Measurements from ENCODE around the gene TERT.
A peak's percentile ranks its signal among the peaks of the same experiment; 100 is the strongest.

The TERT gene

DNA sequence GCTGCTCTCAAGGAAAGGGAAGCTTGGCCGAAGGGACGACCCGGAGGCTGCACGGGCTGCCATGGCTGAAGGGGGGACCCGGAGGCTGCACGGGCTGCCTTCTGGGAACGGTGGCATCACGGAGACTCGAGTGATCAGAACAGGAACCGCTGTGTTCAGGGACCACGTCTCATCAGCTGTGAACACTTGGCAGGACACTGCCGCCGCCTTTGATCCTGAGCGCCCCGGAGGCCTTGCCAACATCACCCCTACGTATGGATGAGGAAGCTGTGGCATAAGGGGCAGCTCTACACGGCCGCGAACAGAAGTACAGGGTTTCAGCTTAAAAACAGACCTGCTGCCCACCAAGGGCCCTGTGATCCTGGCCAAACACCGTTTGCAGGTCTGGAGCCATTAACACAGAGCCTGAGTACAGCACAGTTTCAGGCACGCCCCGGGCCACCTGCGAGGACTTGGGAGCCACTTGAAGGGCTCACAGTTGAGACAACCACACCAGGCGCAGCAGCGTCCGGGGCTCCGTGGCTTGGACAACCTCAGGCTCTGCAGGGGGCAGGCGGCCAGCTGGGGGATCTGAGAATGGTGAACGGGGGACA is 23.9 kb upstream of the TERT start:
- peak; percentile 62 for DNase-seq (ENCODE audit: low spot score)

DNA sequence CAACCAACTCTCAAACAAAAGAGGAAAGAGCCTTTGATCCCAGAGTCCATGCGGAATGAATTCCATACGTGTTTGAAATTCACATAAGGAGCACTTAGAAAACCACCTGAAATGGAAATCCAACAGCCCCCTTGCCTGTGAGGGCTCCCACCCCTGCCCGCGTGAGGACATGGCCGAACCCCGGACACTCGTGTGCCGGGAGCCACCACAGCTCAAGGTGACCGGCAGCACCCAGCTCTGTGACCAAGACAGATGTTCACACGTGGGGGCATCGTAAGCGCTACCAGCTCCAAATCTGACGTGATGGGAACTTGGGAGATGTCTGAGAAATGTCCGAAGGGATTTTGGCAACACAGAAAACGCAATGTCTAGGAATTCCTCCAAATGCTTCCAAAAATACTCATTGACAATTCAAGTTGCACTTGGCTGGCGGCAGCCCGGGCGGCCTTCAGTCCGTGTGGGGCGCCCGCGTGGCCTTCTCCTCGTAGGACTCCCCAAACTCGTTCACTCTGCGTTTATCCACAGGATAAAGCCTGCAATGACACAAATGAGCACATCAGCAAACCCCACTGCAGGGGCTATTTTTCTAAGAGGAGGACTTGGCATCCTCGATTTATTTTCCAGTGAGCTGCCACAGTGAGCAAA is 23.2 kb upstream of the TERT start:
- peak; percentile 30 for DNase-seq (ENCODE audit: low spot score)

DNA sequence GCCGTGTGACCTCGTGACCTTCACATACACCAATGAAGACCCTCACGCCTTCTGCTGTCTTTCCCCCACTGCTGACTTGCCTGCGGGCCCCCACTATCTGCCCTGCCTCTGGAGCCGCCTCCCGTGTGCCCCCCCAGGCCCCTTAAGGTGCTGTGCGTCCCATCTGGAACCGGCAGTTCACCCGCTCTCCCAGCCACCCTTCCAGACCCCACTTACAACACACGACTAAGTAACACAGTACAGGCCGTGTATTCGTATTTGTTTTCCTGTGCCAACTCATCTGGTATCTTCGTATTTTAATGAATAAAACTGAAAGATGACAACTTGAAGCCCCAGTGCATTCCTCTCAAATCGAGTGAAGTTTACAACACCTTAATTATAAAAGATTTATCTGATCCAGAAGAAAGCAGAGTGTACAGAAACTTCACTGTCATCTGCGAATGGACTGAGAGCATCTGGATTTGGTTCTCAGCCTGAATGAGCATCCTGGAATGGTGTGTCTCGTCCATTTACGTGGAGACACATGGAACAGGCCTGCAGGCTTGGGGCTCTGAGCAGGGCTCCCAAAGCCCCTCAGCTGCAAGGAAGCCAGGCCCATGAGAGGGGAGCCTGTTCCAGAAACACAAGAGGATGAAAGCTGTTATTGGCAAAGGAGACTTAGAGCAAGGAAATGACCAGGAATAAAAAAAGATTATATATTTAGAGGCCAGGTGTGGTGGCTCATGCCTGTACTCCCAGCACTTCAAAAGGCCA is 21.9 kb upstream of the TERT start:
- peak; percentile 58 for DNase-seq (ENCODE audit: low spot score)

DNA sequence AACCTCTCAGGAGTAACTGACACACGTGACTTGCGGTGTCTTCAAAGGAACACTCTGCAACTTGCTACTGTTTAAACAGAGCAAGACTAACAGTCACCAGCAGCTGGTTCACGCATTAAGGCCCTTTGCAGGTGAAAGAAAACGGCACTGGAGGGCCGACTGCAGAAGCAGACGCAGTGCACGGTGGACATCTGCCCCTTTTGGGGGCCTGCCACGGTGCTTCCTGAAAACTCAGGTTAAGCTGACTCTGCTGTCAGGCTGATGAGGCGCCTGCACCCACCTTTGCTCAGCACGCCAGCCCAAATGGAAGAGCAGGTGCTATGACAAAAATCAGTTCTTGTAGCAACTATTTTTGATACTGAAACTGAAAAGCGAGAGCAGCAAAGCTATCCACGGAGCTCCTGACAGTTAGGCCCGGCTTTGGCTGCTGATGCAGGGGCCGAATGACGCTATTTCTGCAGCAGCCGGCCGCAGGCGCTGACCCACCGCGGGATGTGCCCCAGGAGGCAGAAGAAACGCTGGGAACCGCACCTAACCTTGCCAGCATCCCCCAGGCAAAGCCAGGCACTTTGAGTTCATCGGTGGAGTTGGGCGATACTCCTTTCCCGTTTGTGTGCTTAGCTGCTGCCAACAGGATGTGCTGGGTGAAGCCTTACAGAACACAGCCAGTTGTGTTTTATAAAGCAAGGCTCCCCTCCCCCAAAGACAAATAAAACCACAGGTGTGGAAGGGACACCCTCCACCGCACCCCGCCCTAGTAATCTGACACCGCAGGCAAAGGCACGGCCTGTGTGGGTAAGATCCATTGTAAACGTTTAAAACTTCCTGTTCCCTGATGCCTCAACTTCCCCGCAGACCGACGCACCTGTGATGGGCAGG is 21.1 kb upstream of the TERT start:
- DNase-seq (ENCODE audit: low spot score): peak; percentile 65

DNA sequence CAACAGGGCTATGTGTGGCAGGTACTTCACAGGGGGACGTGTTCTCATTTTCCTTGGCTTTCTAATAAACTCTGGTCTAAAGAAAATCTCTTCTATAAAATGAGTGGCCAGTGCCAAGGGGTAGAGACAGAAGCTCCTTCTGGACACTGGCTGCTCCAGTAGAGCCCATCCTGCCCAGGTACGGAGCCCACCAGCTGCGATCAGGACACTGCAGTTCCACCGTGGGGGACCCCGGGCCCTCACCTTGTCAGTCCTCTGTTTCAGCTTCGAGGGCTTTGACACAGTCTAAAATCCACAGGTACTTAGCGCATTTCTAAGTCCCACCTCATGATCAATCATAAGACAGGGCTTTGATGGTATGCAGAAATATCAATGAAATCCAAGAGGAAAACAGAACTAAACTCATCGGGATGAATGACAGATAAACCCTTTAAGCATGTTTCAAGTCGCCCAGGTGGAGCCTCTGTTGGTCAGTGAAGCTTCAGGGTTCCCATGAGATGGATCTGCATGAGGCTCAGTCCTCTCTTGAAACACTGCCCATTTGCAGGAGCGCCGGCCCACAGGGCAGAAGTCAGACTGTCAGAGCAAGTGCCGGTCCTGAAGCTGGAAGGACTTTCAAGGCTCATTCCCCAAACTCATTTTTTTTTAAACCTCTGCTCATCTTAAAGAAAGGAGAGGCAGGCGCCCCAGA is 20.3 kb upstream of the TERT start:
- peak; percentile 14 for DNase-seq (ENCODE audit: low spot score)

DNA sequence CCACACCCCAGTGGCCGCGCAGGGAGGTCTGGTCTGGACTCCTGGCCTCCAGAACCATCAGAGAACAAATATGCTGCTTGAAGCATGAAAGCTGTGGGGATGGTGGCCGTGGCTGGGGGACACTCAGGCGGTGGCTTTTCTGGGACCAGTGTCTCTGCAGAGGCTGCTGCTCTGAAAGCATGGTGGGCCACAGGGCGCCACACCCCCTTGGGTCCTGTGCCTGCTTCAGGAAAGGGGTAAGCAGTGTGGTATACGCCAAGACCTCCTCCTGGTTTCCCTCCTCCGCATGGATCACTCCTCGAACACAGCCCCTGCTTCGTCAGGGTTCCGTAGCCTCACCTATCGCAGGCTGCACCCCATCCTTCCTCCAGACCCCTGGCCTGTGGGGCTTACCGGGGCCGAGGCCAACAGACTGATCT is 19.7 kb upstream of the TERT start:
- peak; percentile 17 for DNase-seq (ENCODE audit: low spot score)

DNA sequence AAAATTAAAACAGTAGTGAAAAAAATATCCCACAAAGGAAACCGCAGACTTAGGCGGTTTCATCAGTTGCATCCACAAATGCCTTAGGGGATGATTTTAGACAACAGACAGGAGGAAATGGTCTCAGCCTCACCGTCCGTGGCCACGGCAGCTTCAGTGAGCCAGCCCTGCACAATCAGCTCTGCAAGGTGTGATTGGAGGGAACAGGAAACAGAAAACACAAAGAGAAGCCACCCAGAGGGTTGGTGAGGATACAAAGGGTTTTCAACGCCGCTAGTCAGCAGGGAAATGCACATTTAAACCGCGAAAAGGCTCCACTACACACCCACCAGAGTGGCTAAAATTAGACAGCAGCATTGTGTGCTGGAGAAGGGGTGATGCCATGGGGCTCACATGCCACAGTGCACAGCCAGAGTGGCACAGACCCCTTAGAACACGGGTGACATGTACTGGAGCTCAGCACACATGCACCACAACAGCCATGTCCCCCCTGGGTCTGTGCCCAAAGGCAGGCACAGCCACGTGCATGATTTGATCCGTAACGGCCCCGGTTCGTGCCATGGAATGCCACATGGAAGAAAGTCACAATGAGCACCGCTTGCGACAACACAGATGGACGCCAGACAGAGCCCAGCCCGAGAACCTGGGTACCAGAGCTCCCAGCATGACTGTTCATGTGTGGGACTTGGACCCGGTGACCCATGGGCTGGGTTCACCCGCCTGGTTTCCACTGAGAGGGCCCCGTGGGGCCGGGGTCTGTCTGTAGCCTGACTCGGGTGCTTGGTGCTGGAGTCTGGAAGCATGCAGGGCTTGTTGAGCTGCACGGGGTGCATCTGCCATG is 18.3 kb upstream of the TERT start:
- DNase-seq (ENCODE audit: low spot score): peak; percentile 25

DNA sequence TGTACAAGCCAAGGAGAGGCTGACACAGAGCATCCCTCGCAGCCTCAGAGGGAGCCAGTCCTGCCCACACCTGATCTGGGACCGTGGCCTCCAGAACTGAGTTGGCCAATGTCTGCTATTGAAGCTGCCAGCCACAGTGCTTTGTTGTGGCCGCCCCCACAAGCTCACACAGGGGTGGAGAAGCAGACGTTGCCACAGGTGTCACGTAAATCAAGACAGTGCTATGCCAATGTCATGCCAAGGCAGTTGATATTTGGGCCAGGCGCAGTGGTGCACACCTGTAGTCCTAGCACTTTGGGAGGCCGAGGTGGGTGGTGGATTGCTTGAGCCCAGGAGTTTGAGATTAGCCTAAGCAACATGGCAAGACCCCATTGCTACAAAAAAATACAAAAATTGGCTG is 17.3 kb upstream of the TERT start:
- DNase-seq (ENCODE audit: low spot score): peak; percentile 6

DNA sequence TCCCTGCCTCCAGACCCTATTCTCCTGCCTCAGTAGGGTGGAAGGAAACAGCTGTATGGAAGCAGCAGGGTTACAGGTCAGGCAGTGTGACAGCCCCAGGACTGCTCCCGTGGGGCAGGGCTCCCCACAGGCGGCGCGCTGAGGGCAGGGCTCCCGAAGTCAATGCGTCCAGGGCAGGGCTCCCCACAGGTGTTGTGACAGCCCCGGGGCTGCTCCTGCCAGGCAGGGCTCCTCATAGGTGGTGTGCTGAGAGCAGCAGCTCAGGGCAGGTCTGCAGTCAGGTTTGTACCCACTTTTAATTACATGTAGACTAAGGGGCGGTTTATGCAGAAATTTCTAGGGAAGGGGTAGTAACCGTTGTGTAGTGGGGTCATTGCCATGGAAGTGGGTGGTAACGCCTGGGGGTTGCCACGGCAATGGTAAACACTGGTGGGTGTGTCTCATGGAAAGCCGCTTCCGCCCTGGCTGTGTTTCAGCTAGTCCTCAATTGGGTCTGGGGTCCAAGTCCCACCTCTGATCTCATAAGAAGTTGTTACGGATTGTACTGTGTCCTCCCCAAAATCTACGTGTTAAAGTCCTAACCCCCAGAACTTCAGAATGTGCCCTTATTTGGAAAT is 16.7 kb upstream of the TERT start:
- DNase-seq (ENCODE audit: low spot score): peak; percentile 57

DNA sequence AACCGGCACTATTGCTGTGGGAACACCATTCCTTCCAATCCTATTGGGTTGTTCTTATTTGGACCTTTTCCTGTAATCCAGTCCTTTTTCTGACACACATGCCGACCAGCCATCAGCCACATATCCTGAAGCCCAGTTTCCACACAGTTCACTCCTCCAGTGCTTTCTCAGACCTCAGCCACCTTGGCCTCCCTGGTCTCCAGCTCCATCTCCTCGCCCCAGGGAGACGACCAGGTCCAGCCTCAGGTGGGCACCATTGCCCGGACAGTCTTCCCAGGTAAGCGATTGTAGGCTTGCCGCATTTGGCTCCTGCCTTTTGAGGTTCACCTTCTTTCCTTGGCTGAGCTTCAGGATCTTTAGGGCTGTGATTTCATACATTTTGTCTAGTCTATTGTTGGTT is 15.2 kb upstream of the TERT start:
- DNase-seq (ENCODE audit: low spot score): peak; percentile 38

DNA sequence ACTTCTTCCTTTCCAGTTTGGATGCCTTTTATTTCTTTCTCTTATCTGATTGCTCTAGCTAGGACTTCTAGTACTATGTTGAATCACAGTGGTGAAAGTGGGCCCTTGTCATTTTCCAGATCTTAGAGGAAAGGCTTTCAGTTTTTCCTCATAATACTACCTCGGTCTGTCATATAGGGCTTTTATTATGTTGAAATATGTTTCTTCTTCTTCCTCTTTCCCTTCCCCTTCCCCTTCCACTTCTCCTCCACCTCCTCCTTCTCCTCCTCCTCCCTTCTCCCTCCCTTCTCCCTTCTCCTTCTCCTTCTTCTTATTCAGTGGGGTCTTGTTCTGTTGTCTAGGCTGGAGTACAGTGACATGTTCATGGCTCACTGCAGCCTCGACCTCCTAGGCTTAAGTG is 9.2 kb upstream of the TERT start:
- DNase-seq (ENCODE audit: low spot score): no peak

DNA sequence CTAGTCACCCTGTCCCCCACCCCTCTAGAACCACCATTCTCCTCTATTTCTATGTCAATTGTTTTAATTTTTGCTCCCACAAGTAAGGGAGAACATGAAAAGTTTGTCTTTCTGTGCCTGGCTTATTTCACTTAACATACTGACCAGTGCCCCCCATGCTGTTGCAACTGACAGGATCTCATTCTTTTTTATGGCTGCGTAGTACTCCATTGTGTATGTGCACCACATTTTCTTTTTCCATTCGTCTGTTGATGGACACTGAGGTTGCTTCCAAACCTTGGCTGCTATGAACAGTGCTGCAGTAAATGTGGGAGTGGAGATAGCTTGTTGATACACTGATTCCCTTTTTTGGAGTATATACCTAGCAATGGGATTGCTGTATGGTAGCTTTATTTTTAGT is 7.4 kb upstream of the TERT start:
- peak; percentile 14 for DNase-seq (ENCODE audit: low spot score)

DNA sequence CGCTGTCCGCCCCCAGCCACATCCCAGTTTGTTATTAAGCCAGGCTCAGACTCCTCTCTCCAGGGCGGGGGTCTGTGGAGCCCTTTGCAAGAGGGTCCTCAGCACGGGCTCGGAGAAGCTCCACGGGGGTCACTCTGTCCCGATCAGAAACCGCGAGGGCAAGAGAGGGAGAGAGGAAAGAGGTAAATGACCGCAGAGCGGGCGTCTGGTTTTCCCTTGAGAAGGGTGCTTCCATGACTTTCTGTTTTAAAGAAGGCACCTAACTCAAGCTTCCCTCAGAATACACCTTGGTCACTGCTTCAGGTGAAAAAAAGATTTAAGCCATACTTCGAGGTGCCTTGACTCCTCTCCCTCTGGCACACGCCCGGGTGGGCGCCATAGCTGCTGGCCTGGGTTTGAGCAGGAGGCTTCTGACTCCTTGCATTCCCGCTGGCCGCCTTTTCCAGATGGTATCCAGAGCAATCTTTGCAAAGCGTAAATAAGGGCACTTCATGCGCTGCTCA is 5.8 kb upstream of the TERT start:
- DNase-seq (ENCODE audit: low spot score): peak; percentile 46

DNA sequence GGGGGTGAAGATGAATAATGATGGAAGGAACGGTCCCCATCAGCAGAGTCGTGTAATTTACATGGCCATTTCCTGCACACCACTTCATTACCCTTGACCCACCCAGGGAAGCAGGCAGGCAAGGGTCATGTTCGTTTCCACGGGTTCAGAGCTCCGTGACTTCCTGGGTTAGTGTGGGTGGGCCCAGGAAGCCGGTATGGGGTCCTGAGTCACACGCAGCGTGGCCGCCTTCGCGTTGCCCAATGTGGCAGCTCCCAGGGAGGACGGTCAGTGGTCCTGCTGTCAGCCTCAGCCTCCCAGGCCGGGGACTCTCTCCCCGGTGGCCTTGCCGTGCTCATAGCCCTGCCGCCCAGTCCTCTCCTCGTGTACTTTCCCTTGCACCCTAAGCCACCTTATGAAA is 5.1 kb upstream of the TERT start:
- DNase-seq (ENCODE audit: low spot score): peak; percentile 49

DNA sequence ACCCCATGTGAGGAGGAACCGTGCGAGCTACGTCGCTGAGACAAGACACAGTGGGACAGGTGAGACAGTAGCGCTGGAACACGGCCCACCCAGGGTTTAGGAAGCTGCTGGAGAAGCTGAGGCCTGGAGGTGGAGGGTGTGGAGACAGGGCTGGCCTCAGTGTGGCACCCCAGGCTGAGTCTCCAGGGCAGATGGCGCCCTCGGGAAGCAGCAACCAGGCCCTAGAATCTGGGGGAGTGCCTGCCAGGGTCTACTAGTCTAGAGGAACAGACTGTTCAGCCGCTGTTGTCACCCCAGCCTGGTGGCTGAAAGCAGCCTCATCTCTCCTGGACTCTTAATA is 4.6 kb upstream of the TERT start:
- DNase-seq (ENCODE audit: low spot score): peak; percentile 38

DNA sequence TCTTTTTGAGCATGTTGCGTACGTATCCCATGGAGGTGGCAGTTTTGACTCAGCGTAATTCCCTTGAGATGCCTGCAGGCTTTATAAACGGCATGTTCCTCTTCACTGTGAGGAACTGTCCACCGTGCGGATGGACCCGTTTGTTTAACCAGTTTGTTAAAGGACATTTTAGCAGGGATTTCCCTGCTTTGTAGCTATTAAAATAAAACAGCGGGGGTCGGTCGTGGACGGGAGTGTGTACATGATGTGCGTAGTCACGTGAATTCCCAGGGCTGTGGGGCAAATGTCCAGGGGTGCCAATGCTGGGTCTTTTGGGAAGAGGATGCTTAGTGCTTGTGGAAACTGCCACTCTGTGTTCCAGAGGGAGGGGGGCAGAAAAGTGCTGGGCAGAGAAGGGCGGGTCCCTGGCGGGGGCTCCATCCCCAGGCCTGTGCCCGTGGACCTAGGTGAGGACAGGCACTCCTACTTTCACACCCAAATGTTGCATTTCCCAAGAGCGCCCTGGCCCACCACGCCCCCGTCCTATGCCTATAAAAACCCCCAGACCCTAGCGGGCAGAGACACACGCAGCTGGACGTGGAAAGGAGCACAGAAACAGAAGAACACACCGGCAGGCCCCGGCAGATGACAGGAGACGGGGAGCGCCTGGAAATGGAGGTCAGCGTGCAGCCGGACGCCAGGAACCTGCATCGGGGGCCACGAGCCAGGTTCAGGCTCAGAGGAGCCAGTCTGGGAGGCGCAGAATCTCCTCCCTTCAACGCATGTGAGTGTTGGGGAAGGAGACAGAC is 4.0 kb upstream of the TERT start:
- DNase-seq (ENCODE audit: low spot score): peak; percentile 42

DNA sequence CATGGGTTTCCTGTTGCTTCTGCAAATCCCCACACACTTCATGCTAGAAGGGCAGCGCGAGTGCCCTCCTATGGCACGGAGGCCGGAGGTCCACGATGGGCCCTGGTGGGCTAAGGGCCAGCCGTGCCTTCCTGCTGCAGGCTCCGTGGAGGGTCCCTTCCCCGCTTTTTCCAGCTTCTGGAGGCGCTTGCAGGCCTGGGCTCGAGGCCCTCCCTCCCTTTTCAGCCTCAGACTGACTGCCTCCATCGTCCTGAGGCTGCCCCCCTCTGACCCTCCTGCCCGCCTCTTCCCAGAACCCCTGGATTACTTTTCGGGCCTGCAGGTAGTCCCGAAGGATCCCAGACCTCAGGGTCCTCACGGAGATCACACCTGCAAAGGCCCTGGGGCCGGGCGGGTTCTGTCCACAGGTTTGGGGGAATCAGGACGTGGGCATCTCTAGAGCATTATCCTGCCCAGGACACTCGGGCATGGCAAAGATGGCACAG is 3.2 kb upstream of the TERT start:
- peak; percentile 26 for DNase-seq (ENCODE audit: low spot score)

DNA sequence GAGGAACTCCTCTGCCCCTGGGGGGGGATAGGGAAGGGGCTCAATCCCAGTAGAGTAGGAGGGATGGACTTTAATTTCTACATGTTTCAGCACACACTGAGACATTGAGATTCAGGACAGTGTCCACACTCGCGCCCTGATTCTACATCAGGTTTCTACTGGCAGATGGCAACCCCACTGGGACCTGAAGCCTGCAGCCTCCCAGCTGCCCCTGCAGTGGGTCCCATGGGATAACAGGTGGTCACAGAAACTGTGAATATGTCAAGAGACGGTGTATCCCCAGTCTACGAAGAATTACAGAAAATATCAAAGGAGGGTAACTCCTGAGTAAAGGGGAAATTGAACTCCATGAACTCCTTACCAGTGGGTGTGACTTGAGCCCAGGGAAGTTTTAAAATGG is 2.4 kb upstream of the TERT start:
- peak; percentile 9 for DNase-seq (ENCODE audit: low spot score)

DNA sequence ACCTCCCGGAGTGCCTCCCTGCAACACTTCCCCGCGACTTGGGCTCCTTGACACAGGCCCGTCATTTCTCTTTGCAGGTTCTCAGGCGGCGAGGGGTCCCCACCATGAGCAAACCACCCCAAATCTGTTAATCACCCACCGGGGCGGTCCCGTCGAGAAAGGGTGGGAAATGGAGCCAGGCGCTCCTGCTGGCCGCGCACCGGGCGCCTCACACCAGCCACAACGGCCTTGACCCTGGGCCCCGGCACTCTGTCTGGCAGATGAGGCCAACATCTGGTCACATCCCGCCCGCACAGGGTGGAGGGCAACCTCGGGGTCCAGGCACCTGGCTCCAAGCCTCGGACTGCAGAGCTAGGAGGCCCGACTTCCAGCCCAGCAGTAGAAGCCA is 776 bp upstream of the TERT start:
- no peak for DNase-seq (ENCODE audit: low spot score)
